ENCODE measurements around the gene SYT5. TPM values are rescaled to one million over a fixed set of nuclear protein-coding genes. Genes with fewer than 3 reads are reported as not detected.

SYT5 gene
- total and polyA plus RNA-seq, 2 of the 13 experiments (the other 11 are each of a cell fraction or from before 2014, with no cell fraction given): not detected

GRCh38 chr19:55189403-55189835 is 9.3 kb upstream of the SYT5 start (continued):
- no peak for TF ChIP-seq ZNF142 (CRISPR knock-in tag; IDR thresholded peaks at IDR 0.05)
- TF ChIP-seq PAF1 (CRISPR knock-in tag; IDR thresholded peaks at IDR 0.05): 0 out of 2 replicates have a peak, but pooled peaks have one; percentile 56
- TF ChIP-seq ZMAT3 (CRISPR knock-in tag; conservative IDR thresholded peaks at IDR 0.05): no peak
- no peak for TF ChIP-seq NR2F2 (IDR thresholded peaks at IDR 0.05; ENCODE audit: borderline replicate concordance, low read depth)

DNA sequence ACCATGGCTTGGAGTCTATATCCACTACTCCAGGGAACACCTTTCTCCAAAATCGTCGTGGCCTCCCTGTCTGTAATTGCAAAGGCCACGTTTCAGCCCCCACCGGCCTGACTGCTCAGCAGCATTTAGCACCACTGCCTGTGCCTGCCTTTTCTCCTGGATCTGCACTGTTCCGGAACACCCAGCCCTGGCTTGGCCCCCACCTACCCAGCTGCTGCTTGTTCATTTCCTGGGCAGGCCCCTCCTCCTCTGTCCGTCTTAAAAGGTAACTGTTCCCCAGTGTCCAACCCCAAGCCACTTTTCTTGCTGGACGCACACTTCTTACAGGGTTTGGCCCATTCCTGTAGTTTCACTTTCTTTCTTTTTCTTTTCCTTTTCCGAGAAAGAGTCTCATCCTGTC is 8.5 kb upstream of the SYT5 start:
- no peak overlapping the region for H3K27ac ChIP-seq (ENCODE audit: extremely low read length, insufficient read depth, low read length)
- 94% methylated on average over 8 of the region's 8 CpGs for WGBS (ENCODE audit: low lambda C conversion rate)
- no peaks in the 10 kb centered on the region for H4K20me1 ChIP-seq (ENCODE audit: insufficient read depth, low read length)
- no peaks in the 10 kb centered on the region for H3K4me1 ChIP-seq (ENCODE audit: insufficient read depth, low read length)
- BruUV-seq (replicated peaks): no TSS peak
- FAIRE-seq (no peak), DNase-seq (ENCODE audit: low spot score) (no peak), ATAC-seq (no peak)
- no peak overlapping the region for H3K4me2 ChIP-seq (ENCODE audit: low read depth, low read length)
- intact Hi-C loops (cut with micrococcal nuclease; ENCODE audit: unreplicated experiment) (no loop called here), in situ Hi-C loops (cut with HindIII; ENCODE audit: extremely low pct_ligation_motif_present, low pct_unique_long_range_greater_than_20kb) (no loop called here)
- H3K79me2 ChIP-seq (ENCODE audit: insufficient read depth, low read length): no peaks in the 10 kb centered on the region
- H3K27me3 ChIP-seq (ENCODE audit: control insufficient read depth in 1 of 2, insufficient read depth in 2 of 2, low read length in 2 of 2): no peaks in the 10 kb centered on the region
- no peak overlapping the region for H2AFZ ChIP-seq (ENCODE audit: low read length)
- H3K36me3 ChIP-seq (replicated peaks in 1 of 2; ENCODE audit: control insufficient read depth in 1 of 2, insufficient read depth in 2 of 2, low read length in 2 of 2): peaks cover 0 to 1% of the 10 kb centered on the region in 2 experiments; a peak in 1 of 5 replicates
- no peaks in the 10 kb centered on the region for H3K9me3 ChIP-seq (ENCODE audit: low read length)
- ChIA-PET POLR2A (interaction anchor here (1.5 kb wide), 1 partner anchor 19 kb away, joined by 4 read pairs; no protein-coding TSS in a partner anchor), CTCF (ENCODE audit: low intra/inter-chr PET ratio, low total read pairs) (no interaction called here)
- H3K9ac ChIP-seq (ENCODE audit: insufficient read depth, low read depth, low read length): no peak overlapping the region
- H3K4me3 ChIP-seq (replicated peaks in 1 of 3; ENCODE audit: insufficient read depth in 1 of 3, low read depth in 2 of 3, low read length in 3 of 3): no peak overlapping the region
- TF ChIP-seq AHDC1 (CRISPR knock-in tag; IDR thresholded peaks at IDR 0.05; ENCODE audit: borderline replicate concordance) (no peak), ZNF446 (CRISPR knock-in tag; IDR thresholded peaks at IDR 0.05) (no peak), ZBTB33 (CRISPR knock-in tag; IDR thresholded peaks at IDR 0.05) (no peak), FOSL2 (CRISPR knock-in tag; IDR thresholded peaks at IDR 0.05) (no peak), AGO2 (optimal IDR thresholded peaks at IDR 0.05; ENCODE audit: low read depth, low read length) (peak; percentile 48), POLR2G (IDR thresholded peaks at IDR 0.05; ENCODE audit: low read depth, low read length) (0 out of 2 replicates have a peak, but pooled peaks have one; percentile 30)
